Activated CD4-positive, CD25-positive, alpha-beta regulatory T cell treated with anti-CD3 and anti-CD28 coated beads, Interleukin-2, amount 50 U/mL, for 16 hours (primary cell): Measurements from ENCODE around the gene C6orf62.
"Not testable (repeated sequence)": the region's sequence is repeated elsewhere in the genome, so short reads cannot be mapped to it uniquely, and the experiment has no call there.

Experiments used
- DNase-seq: peaks from one replicate; pipeline ENCODE4 v3.0.0-alpha.2; 2020; ENCODE audit warnings: low read depth, low spot score

C6orf62 gene

DNA sequence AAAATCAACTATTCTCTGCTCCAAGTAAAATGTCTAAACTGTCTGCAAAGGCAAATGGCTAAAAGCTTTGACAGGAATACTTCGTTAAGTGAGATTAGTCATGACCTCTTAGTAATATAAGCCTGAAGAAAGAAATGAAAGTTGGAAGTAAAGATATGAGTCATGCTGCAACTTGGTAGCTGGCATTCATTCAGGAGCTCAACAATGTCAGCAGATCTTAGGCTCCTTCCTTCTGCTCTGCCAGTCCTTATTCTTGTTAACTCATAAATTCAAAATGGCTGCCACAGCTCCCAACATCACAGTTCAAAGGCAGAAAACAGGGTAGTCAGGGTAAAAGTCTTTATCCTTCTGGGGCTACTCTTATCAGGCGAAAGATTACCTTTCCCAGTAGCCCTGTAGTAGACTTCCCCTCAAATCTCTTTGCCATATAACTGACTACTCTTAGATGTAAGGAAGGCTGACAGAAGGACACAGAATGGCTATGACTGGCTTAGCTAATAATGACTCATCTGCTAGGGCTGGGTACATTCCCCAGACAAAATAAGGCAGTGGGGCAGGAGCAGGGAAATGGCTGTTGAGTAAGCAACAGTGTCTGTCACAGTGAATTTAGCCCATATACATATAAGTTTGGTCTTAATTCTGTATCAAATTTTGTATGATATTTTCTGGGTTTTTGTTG, 24.4 kb upstream of the C6orf62 start:
- DNase-seq = no peak

DNA sequence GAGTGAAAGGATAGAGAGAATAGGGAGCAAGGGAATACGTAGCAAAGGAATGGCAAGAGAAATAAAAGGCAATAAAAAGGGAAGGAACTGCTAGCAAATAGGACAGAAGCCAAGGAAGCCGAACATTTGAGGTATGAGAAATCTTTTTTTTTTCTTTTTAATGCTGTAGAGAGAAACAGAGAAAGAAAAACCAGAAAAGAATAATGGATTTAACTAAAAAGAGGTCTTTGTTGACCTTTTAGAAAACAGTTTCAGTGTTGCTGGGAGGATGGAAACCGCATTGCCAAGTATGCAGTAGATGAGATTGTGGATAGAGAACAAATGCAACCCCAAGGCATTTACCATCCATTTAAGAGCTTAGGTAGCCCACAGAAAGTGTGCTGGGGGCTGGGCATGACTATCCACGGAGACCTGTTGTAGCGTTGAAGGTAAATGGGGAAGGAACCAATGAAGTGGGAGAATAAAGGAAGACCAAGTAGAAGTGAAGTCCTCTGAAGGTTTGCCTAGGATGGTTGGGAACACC, 23.3 kb upstream of the C6orf62 start:
- no peak for DNase-seq

- DNase-seq = no peak
Observed at GRCh38 chr6:24740861-24741260, 21.9 kb upstream of the C6orf62 start.

GRCh38 chr6:24738741-24739140, 19.8 kb upstream of the C6orf62 start:
- DNase-seq = no peak

DNA sequence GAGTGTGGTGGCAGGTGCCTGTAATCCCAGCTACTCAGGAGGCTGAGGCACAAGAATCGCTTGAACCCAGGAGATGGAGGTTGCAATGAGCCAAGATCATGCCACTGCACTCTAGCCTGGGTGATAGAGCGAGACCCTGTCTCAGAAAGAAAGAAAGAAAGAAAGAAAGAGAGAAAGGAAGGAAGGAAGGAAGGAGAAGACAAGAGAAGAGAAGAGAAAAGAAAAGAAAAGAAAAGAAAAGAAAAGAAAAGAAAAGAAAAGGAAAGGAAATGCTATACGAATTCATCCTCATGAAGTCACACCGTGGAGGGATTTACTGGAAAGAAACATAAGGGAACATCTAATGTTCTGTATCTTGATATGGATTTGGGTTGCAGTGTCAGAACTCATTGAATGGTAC, 15.8 kb upstream of the C6orf62 start:
- not testable (repeated sequence) for DNase-seq

- no peak for DNase-seq
Observed at GRCh38 chr6:24734166-24734565, 15.2 kb upstream of the C6orf62 start.

DNA sequence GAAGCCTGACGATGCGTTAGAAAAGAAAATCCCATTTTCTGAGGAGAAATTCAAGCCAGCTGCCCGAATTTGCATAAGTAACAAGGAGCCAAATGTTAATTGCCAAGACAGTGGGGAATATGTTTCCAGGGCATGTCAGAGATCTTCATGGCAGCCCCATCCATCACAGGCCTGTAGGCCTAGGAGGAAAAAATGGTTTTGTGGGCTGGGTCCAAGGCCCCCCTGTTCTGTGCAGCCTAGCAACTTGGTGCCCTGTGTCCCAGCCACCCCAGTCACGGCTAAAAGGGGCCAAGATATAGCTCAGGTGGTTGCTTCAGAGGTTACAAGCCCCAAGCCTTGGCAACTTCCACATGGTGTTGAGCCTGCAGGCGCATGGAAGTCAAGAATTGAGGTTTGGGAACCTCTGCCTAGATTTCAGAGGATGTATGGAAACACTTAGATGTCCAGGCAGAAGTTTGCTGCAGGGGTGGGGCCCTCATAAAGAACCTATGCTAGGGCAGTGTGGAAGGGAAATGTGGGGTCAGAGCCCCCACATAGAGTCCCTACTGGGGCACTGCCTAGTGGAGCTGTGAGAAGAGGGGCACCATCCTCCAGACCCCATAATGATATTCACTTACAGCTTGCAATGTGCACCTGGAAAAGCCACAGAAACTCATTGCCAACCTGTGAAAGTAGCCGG, 12.6 kb upstream of the C6orf62 start:
- not testable (repeated sequence) for DNase-seq

DNA sequence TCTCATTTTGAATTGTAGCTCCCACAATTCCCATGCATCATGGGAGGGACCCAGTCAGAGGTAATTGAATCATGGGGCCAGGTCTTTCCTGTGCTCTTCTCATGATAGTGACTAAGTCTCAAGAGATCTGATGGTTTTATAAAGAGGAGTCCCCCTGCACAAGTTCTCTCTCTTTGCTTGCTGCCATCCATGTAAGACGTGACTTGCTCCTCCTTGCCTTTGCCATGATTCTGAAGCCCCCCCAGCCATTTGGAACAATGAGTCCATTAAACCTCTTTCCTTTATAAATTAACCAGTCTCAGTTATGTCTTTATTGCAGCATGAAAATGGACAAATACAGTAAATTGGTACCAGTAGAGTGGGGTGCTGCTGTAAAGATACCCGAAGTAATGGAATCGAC, 11.7 kb upstream of the C6orf62 start:
- not testable (repeated sequence) for DNase-seq

GRCh38 chr6:24723270-24723669, 4.3 kb upstream of the C6orf62 start:
- DNase-seq = no peak

- no peak for DNase-seq
Observed at GRCh38 chr6:24721461-24722215, 2.7 kb upstream of the C6orf62 start.

DNA sequence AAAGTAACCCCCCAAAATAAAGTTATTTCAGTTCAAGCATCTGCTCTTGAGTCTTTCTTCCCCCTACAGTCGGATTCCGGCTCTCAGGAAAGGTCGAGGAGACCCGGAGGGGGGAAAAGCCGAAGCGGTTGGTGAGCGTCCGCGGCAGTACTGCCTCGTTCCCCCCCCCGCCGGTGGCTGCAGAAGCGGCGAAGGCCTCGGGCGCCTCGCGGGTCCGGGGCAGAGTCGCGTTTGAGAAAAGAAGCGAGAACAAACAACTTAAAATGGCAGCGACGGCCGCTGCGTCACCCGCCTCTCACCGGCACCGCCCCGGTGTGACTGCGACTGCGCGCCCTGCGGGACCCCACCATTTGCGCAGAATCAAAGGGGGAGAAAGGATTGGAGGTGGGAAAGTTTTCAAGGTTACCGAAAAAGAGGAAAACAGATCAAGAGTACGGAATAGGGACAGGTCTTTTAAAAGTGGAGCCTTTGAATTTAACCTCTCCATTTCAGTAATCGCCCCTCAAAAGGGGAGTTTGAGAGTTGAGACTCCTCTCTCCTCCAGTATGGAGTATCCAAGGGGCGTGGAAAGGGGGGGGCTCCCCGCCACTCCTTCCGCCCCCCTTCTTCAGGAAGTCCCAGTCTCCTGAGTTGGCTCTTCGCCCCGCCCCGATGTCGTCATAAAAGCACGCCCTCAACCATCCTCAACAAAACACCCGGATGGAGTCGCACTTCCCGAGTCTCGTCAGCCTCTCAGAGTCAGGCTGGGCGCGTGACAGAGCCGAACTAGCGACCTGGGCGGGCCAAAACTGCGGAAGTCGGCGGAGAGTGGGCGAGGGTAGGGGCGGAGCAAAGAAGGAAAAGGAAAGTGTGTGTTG, 1.9 kb upstream of the C6orf62 start:
- DNase-seq = peak; percentile 100

- DNase-seq = peak; percentile 62
Observed at GRCh38 chr6:24720131-24720603, 1.2 kb upstream of the C6orf62 start.

DNA sequence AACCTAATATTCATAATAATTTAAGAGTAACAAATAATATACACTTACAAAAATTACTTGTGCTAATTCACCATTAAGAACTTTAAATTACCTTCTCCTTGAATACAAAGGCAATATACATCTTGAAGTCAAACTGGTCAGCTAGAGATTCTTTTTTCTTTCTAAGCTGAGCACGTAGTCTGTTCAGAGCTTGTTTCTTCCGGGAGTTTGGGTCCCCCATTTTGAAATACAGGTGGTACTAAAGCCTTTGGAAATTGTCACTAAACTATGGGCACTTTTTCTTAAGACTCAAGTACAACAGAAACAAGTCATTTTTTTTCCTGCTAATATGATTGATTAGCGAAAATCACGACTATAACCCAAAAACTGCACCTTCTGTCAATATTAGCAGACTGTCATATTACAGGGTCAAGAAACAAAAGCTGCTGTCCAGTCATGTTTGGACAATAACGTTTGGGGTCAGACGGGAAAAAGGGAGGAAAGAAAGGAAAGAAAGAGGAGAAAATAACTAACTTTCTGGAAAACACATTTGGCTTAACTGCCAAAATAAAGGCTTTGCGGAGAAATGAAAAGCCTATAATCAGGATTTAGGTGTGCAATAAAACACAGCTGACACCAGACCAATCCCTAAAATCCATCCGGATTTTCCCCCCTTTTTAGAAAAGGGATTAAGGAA, 367 bp downstream of the C6orf62 start:
- no peak for DNase-seq

DNA sequence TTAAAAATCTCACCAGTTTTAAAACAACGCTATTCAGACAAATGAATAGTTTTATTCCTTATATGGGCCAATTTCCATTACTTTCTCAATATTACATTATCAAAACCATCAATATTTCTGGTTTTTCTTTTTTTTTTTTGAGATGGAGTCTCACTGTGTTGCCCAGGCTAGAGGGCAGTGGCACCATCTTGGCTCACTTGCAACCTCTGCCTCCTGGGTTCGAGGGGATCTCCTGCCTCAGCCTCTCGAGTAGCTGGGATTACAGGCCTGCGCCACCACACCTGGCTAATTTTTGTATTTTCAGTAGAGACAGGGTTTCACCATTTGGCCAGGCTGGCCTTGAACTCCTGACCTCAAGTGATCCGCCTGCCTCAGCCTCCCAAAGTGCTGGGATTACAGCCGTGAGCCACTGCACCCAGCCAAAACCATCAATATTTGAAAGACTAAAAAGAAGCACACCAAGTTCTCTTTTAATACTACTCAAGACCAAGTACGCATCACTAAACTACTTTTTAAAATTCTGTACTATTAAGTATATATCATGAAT, 2.3 kb downstream of the C6orf62 start:
- DNase-seq = not testable (repeated sequence)

DNA sequence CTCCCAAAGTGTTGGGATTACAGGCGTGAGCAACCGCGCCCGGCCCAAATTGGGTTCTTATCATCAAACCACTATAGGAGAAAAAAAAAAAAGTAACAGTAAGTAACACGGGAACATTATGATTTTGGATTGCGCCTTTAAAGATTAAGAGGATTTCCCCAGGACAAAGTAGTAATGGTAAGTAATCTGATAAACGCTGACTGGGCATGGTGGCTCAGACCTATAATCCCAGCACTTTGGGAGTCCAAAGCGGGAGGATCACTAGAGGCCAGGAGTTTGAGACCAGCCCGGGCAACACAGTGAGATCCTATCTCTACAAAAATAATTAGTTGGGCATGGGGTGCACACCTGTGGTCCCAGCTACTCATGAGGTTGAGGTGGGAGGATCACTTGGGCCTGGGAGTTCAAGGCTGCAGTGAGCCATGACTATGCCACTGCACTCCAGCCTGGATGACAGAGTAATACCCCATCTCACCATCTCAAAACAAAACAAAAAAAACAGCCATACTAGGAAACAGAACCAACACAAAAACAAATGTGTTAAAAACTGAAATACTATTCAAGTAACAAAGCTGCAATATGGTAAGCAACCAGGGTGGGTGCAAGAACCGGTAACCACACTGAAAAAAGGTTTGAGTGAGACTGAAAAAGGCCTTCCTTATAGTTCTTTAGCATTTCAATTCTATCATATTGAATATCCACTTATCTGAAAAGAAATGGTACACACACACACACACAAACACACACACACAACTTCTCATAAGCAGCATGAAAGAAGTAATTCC, 8.2 kb downstream of the C6orf62 start:
- no peak for DNase-seq

DNA sequence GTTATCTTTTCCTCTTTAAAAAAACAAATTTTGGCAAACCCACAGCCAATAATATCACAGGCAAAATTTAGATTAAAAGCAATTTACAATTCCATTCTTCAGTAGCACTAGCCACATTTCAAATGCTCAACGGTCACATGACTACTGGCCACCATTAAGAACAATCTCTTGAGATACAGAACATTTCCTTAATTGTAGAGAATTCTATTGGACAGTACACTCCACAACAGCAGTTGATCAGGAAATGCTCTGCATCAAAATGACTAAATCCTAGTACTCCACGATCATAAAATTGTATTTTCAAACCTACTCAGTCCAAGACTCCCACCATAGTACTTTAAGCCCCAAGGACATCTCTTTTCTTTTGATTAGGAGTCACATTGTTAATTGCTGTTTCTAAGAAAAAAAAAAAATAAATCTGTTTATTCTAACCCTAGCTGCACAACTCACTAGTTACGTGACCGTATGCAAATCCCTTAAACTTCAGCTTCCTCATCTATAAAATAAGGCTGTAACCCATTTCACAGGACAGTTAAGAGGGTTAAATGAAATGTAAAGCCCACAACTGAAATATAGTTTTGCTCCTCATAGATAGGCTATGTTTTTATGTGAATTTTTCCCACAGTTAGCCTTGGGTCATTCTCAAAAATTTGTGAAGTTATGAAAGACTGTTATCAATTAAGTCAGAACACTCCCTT, 9.8 kb downstream of the C6orf62 start:
- DNase-seq = no peak

DNA sequence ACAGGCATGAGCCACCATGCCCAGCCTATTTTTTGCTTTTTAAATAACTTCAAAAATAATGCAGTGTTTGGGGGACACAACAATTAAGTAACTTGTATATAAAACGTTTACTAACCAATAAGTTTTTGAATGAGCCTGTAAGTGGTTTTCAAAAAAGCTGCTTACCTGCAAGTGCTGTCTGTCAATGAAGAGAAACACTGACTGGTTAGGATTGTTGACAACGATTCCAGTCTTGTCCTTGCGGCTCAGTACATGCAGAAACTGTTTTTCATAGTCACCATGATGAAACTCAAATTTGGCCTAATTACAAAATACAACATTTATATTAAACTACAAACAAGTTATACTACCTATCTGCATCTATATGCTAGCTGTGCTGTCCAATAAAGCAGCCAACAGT, 10.3 kb downstream of the C6orf62 start:
- no peak for DNase-seq

- DNase-seq = no peak
Observed at GRCh38 chr6:24704468-24704867, 14.5 kb downstream of the C6orf62 start.

DNA sequence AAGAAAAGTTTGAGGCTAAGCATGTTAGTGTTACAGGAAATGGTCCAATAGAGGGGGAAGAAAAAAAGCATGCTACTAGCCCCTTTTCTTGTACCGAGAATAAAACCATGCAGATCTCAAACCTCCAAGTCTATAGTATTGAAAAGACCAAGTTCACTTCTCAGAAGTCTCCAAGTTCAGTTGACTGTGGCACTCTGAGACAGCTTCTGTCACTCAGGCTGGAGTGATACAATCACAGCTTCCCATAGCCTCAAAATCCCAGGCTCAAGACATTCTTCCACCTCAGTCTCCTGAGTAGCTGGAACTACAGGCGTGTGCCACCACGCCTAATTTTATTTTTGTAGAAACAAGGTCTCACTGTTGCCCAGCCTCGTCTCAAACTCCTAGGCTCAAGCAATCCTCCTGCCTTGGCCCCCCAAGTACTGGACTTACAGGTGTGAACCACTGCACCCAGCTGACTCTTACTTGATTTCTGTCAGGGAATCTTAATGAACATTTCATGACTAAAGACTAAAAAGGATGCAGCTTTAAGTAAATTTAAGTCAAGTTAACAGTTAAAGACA, 16.2 kb downstream of the C6orf62 start:
- DNase-seq = no peak
